HG02623 (cell line): Measurements from ENCODE around the gene CALCA.

ENCODE experiments used
- ATAC-seq: cut with Tn5 transposase; IDR thresholded peaks from one replicate; pipeline ENCODE4 v1.9.1; 2021; ENCODE audit warnings: moderate library complexity; ENCODE audit not compliant: unreplicated experiment

CALCA gene

DNA sequence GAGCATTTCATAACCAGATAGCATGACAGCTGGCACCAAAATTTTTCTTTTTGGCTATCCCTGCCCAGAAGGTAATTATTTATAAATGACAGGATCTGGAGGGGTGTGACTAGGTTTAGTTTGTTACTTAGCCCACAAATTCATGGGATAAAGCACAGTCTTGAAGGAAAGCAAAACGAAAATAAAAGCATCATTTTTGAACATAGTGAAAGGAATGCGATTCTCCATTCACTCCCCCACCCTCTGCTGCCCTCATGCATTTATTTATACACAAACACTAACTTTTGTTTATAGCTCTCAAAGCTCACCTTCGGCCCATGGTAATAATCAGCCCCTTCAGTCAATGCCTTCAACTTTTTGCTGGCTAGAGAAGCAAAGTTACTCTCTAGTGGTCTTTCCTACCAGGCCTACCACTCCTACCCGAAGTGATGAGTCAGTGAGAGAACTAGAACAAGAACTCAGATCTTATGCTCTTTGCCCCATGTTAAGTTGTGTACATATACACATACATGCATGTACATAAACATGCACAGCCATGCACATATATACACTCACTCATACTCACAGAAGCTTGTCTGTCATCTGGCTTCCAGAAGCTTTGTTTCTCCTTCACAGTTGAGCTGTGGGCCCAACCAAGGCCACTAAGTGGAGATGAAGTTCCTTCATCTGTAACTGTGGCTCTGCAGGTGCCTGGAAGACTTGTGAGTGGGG is 22.6 kb downstream of the CALCA start:
- no peak for ATAC-seq

DNA sequence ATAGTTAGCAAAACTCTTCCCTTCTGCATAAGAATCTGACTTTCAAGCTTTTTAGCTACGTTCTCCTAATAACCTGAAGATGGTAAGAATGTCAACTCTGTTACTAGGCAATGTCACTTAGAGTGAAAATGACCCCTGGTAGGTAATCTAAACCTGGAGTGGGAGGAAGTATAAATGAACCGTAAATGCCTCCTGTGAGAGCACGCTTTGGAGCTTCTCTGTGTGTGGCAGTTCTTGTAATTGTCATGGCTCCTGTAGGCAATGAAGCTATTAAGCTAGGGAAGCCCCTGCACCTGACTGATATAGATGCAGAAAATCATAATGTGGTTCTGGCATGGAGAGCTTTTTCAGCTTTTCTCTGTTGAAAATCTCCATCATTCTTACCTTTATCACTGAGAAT is 29.4 kb downstream of the CALCA start:
- no peak for ATAC-seq

DNA sequence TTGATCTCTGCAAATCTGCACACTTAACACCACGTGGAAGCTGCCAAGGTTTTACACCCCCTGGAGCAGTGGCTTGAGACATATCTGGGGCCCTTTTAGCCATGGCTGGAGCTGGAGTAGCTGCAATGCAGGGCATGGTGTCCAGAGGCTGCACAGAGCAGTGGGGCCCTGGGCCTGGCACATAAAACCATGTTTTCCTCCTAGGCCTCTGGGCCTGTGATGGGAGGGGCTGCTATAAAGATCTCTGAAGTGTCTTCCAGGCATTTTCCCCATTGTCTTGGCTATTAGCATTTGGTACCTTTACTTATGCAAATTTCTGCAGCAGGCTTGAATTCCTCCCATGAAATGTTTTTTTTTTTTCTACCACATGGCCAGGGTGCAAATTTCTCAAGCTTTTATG is 33.2 kb downstream of the CALCA start:
- ATAC-seq = no peak

- no peak for ATAC-seq
Measured at GRCh38 chr11:14934641-14935351, 37.4 kb downstream of the CALCA start.

GRCh38 chr11:14932447-14932846 is 39.7 kb downstream of the CALCA start:
- no peak for ATAC-seq

DNA sequence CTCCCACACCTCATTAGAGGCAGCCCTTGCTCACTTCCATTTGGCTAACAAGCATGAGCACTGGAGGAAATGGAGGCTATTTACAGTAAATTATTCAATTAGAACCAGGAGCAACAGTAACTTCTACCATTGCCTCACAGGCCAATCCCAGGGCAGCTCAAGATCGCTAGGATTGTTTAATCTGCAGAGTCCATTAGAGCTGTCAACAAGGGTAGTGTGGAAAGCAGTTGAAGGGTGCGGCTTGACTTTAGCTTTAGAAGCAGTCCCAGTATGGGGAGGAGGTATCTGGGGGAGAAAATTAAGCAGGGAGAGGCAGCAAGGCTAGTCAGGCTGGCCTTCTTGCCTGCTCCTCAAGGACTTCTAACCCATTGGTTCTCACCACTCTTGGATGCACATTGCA is 41.8 kb downstream of the CALCA start:
- no peak for ATAC-seq

DNA sequence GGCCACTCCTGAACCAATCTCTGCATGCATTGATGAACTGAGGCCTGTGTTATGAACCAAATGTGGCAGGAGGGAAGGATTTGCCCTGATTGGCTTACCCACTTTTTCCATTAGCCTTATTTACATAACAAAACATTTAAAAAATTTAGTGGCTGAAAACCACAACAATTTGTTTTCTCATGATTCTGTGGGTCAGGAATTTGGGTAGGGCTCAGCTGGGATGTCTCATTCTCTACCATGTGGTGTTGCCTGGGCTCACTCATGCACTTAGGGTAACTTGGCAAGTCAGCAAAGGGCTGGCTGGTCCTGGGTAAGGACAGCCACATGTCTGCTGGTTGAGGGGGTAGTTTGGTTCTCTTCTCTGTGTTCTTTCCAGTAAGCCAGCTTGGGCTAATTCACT is 45.0 kb downstream of the CALCA start:
- ATAC-seq = no peak

- ATAC-seq = no peak
Measured at GRCh38 chr11:14924318-14924717, 47.8 kb downstream of the CALCA start.
